ENCODE results near the gene APH1B.

DNA sequence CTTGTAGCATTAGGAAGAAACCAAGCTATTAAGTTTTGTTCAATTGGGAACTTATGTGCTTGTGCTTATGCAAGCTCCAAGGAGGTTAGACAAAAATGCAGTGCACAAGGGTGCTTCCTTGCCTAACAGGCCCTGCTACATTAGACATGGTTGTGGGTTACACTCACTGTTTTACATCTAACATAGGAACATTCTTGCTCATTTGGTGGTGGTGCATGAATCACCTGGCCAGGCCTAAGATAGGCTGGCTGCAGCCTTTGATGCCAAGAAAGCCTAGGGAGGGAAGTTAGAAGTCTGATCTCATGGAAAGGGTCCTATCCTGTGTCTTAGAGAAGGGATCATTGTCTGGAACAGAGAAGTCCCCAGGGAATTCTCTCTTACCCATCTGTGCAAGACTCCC, 60.8 kb downstream of the APH1B start:
- TF ChIP-seq, protein P1, sequence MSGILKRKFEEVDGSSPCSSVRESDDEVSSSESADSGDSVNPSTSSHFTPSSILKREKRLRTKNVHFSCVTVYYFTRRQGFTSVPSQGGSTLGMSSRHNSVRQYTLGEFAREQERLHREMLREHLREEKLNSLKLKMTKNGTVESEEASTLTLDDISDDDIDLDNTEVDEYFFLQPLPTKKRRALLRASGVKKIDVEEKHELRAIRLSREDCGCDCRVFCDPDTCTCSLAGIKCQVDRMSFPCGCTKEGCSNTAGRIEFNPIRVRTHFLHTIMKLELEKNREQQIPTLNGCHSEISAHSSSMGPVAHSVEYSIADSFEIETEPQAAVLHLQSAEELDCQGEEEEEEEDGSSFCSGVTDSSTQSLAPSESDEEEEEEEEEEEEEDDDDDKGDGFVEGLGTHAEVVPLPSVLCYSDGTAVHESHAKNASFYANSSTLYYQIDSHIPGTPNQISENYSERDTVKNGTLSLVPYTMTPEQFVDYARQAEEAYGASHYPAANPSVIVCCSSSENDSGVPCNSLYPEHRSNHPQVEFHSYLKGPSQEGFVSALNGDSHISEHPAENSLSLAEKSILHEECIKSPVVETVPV (CRISPR knock-in tag; IDR thresholded peaks at IDR 0.05), result no peak
- TF ChIP-seq ZC3H10 (CRISPR knock-in tag; IDR thresholded peaks at IDR 0.05) (no peak), ZFP3 (CRISPR knock-in tag; IDR thresholded peaks at IDR 0.05) (no peak), CSDC2 (CRISPR knock-in tag; IDR thresholded peaks at IDR 0.05) (no peak), GLIS3 (CRISPR knock-in tag; IDR thresholded peaks at IDR 0.05) (no peak), ZNF8 (CRISPR knock-in tag; IDR thresholded peaks at IDR 0.05) (no peak)
- TF ChIP-seq, protein P2, sequence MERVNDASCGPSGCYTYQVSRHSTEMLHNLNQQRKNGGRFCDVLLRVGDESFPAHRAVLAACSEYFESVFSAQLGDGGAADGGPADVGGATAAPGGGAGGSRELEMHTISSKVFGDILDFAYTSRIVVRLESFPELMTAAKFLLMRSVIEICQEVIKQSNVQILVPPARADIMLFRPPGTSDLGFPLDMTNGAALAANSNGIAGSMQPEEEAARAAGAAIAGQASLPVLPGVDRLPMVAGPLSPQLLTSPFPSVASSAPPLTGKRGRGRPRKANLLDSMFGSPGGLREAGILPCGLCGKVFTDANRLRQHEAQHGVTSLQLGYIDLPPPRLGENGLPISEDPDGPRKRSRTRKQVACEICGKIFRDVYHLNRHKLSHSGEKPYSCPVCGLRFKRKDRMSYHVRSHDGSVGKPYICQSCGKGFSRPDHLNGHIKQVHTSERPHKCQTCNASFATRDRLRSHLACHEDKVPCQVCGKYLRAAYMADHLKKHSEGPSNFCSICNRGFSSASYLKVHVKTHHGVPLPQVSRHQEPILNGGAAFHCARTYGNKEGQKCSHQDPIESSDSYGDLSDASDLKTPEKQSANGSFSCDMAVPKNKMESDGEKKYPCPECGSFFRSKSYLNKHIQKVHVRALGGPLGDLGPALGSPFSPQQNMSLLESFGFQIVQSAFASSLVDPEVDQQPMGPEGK (CRISPR knock-in tag; IDR thresholded peaks at IDR 0.05; ENCODE audit: borderline replicate concordance), result no peak
